B cell (primary cell): Measurements from ENCODE around the gene ENOPH1. TPM values are rescaled to one million over a fixed set of nuclear protein-coding genes. Genes with fewer than 3 reads are reported as not detected.
A peak's percentile ranks its signal among the peaks of the same experiment; 100 is the strongest.

Experiments used
- ATAC-seq: fragments of 200-7000 bp; cut with Tn5 transposase; one replicate; pipeline ENCODE4 v1.10.0; 2021; ENCODE audit warnings: low read depth, mild to moderate bottlenecking, moderate number of reproducible peaks, moderate library complexity
- CTCF ChIA-PET: fragments of 350-600 bp; sonication (Branson Sonifier 250); formaldehyde crosslinking; loops from one replicate; lab custom pipeline; 2021; ENCODE audit warnings: antibody characterized with exemption, inconsistent platforms; lab: Charles Lee
- POLR2A ChIA-PET: fragments of 350-600 bp; sonication (Branson Sonifier 250); formaldehyde crosslinking; loops from one replicate; lab custom pipeline; 2021; ENCODE audit warnings: antibody characterized with exemption; lab: Charles Lee
- DNase-seq: peaks from one replicate; pipeline ENCODE4 v3.0.0; 2013
- H2AFZ ChIP-seq: 2 replicates; pipeline ENCODE4 v1.6.1; 2012; ENCODE audit warnings: mild to moderate bottlenecking, low read depth, low read length; ENCODE audit not compliant: insufficient read depth, poor library complexity, severe bottlenecking
- H3K27ac ChIP-seq, 2 donors: 1 replicate in 1 of 2; 2 replicates in 1 of 2; pipeline ENCODE4 v1.5.1; 2012 to 2013; ENCODE audit warnings: low read length in 2 of 2, mild to moderate bottlenecking in 2 of 2, moderate library complexity in 1 of 2
- H3K27me3 ChIP-seq, 4 experiments: fragments of 200-600 bp in 1 of 4; sonication (generic) in 1 of 4; replicated peaks in 1 of 4; 1 replicate in 2 of 4; 2 replicates in 2 of 4; pipeline versions ENCODE4 v1.6.1 to v1.7.0; 2013 to 2016; ENCODE audit warnings: low read length in 3 of 4, mild to moderate bottlenecking in 2 of 4, mixed read lengths in 1 of 4, moderate library complexity in 1 of 4; ENCODE audit not compliant: insufficient read depth in 4 of 4, control insufficient read depth in 3 of 4; ENCODE audit errors: control extremely low read depth in 1 of 4
- H3K36me3 ChIP-seq, 2 experiments: replicated peaks in 1 of 2; 1 replicate in 1 of 2; 2 replicates in 1 of 2; pipeline versions ENCODE4 v1.6.1 to v1.7.1; 2013; ENCODE audit warnings: low read length in 1 of 2; ENCODE audit not compliant: insufficient read depth in 2 of 2, control insufficient read depth in 1 of 2; ENCODE audit errors: control extremely low read depth in 1 of 2, extremely low read depth in 1 of 2
- H3K4me1 ChIP-seq, 2 donors: fragments of 200-600 bp in 1 of 2; sonication (generic) in 1 of 2; 1 replicate in 1 of 2; 2 replicates in 1 of 2; pipeline versions ENCODE4 v1.5.1 to v1.6.1; 2013 to 2017; ENCODE audit warnings: low read length in 2 of 2; ENCODE audit not compliant: control insufficient read depth in 2 of 2, insufficient read depth in 2 of 2
- H3K4me2 ChIP-seq: replicated peaks from 2 replicates; pipeline ENCODE3; 2012; ENCODE audit warnings: mild to moderate bottlenecking, low read depth, low read length; ENCODE audit not compliant: poor library complexity, severe bottlenecking
- H3K4me3 ChIP-seq, 5 experiments: fragments of 200-600 bp in 1 of 5; sonication (generic) in 1 of 5; 1 replicate in 3 of 5; 2 replicates in 2 of 5; pipeline versions ENCODE4 v1.5.1 to v1.7.0; 2011 to 2016; ENCODE audit warnings: low read length in 4 of 5, mild to moderate bottlenecking in 4 of 5, low read depth in 2 of 5, control low read depth in 1 of 5, moderate library complexity in 1 of 5; ENCODE audit not compliant: insufficient read depth in 1 of 5; ENCODE audit errors: control extremely low read depth in 1 of 5, extremely low read depth in 1 of 5
- H3K79me2 ChIP-seq: fragments of 200-600 bp; sonication (generic); one replicate; pipeline ENCODE4 v1.6.0; 2016; ENCODE audit warnings: low read length; ENCODE audit not compliant: control insufficient read depth, insufficient read depth
- H3K9ac ChIP-seq: fragments of 200-600 bp; sonication (generic); 2 replicates; pipeline ENCODE4 v1.6.1; 2017; ENCODE audit warnings: mild to moderate bottlenecking, low read length, moderate library complexity
- H3K9me3 ChIP-seq, 3 donors: one replicate each; pipeline versions ENCODE4 v1.6.1 to v1.7.1; 2013; ENCODE audit warnings: low read length in 2 of 3; ENCODE audit not compliant: control insufficient read depth in 2 of 3, insufficient read depth in 1 of 3; ENCODE audit errors: control extremely low read depth in 1 of 3
- H4K20me1 ChIP-seq: 2 replicates; pipeline ENCODE4 v1.6.0; 2012; ENCODE audit warnings: mild to moderate bottlenecking, low read length; ENCODE audit not compliant: insufficient read depth, control insufficient read depth, poor library complexity, severe bottlenecking
- H3K27ac Mint-ChIP-seq: one replicate; pipeline ENCODE4 v1.8.0; 2021; ENCODE audit warnings: mixed read lengths
- H3K27me3 Mint-ChIP-seq: one replicate; pipeline ENCODE4 v1.8.0; 2021; ENCODE audit warnings: mixed read lengths
- H3K4me1 Mint-ChIP-seq: one replicate; pipeline ENCODE4 v1.8.0; 2021; ENCODE audit warnings: mixed read lengths
- H3K4me3 Mint-ChIP-seq: one replicate; pipeline ENCODE4 v1.8.0; 2021; ENCODE audit warnings: mixed read lengths
- H3K9me3 Mint-ChIP-seq: one replicate; pipeline ENCODE4 v1.8.0; 2022; ENCODE audit warnings: mixed read lengths; ENCODE audit not compliant: insufficient read depth
- CTCF ChIP-seq: fragments of 200-600 bp; IDR thresholded peaks from one replicate; pipeline ENCODE4 v1.8.0; 2022; ENCODE audit warnings: antibody characterized with exemption, mild to moderate bottlenecking
- EZH2 ChIP-seq: IDR thresholded peaks from 2 replicates; pipeline ENCODE4 v1.6.1; 2012; ENCODE audit warnings: borderline replicate concordance, low read depth, mild to moderate bottlenecking, moderate library complexity, low read length; ENCODE audit not compliant: insufficient read depth, poor library complexity, severe bottlenecking
- WGBS: methylation state at CpG from one replicate; pipeline ENCODE4 v1.1.5; 2013; ENCODE audit warnings: missing lambda C conversion rate; ENCODE audit not compliant: insufficient coverage; 5-methylcytosine and 5-hydroxymethylcytosine counted together
- intact Hi-C: fragments of 100-400 bp; cut with micrococcal nuclease; formaldehyde crosslinking; loops from one replicate; pipeline ENCODE4 v1.10.0; 2022
- polyA minus RNA-seq: library from RNA; depleted of rRNA, polyadenylated mRNA; stranded (reverse); fragments of >200 nt; gene quantifications from 2 replicates; pipeline ENCODE4 v1.2.3, GENCODE V29; 2012
- polyA plus RNA-seq: library from polyadenylated mRNA; depleted of rRNA; stranded (reverse); fragments of >200 nt; gene quantifications from 2 replicates; pipeline ENCODE4 v1.2.3, GENCODE V29; 2012
- total RNA-seq, 2 donors: library from RNA; stranded (reverse); fragments of 120-200 nt in 1 of 2; gene quantifications; 1 replicate in 1 of 2; 2 replicates in 1 of 2; pipeline versions ENCODE4 v1.2.3 to v1.2.4, GENCODE V29; 2013 to 2022

The ENOPH1 gene
- 18.4 and 20.2 TPM in 2 replicates for total RNA-seq
- 29.3 TPM for total RNA-seq (2013)
- polyA plus RNA-seq, result 10.9 and 13.6 TPM in 2 replicates
- 25.2 and 25.6 TPM in 2 replicates for polyA minus RNA-seq

GRCh38 chr4:82430193-82430963 lies at the start of gene ENOPH1, which contains the start of gene HNRNPDL:
TSS of gene ENOPH1 (plus strand) at chr4:82430590. CDS start at chr4:82430830, 240 bp downstream.
TSS of gene HNRNPDL (minus strand) at chr4:82430462. CDS start at chr4:82429690, 772 bp downstream.
- no peaks in the 10 kb centered on the region for H3K27me3 ChIP-seq

More at GRCh38 chr4:82430193-82430963, at the start of gene ENOPH1, which contains the start of gene HNRNPDL:
- no peak for TF ChIP-seq EZH2
- TF ChIP-seq CTCF, result no peak
- peak; percentile 97 for DNase-seq
- under 1% methylated on average over 73 of the region's 83 CpGs for WGBS
- Histone ChIP-seq H2AFZ (peak within 1 kb of the TSS; percentile 90), H3K4me1 (peaks cover 27 to 32% of the 10 kb centered on the region in 2 donors), H3K4me3 (peak within 1 kb of the TSS; percentile 81 to 99 (median 98)), H3K4me2 (peak within 1 kb of the TSS; percentile 93), H3K36me3 (peaks cover 8 to 39% of the 10 kb centered on the region in 2 experiments), H3K9me3 (no peaks in the 10 kb centered on the region), H3K79me2 (peaks cover 77% of the 10 kb centered on the region), H3K9ac (peak within 1 kb of the TSS; percentile 96), H3K27ac (peak within 1 kb of the TSS; percentile 96 to 100), H4K20me1 (peaks cover 49% of the 10 kb centered on the region)
- ChIA-PET CTCF (interaction anchor here (1.3 to 2.7 kb wide), 5 partner anchors 8 to 470 kb away, joined by 4 to 16 read pairs (median 6); partner anchors contain the start of gene THAP9), POLR2A (interaction anchor here (1.2 to 2.3 kb wide), 7 partner anchors 50 to 1025 kb away, joined by 3 to 44 read pairs (median 8); partner anchors contain the start of genes HELQ, HNRNPD and MRPS18C)
- Mint-ChIP-seq H3K27me3 (no peaks in the 10 kb centered on the region), H3K9me3 (no peaks in the 10 kb centered on the region), H3K27ac (peak within 1 kb of the TSS; percentile 100), H3K4me1 (peaks cover 48% of the 10 kb centered on the region), H3K4me3 (peak within 1 kb of the TSS; percentile 100)
- peak; percentile 68 for ATAC-seq
- intact Hi-C loops, result loop anchor here (1.0 to 2.0 kb wide), 3 partner anchors 145 to 678 kb away; partner anchors contain the start of gene SEC31A
